ENCODE measurements around the gene USP9X. TPM values are rescaled to one million over a fixed set of nuclear protein-coding genes. Genes with fewer than 3 reads are reported as not detected.
A peak's percentile ranks its signal among the peaks of the same experiment; 100 is the strongest.
"Not testable (repeated sequence)": the region's sequence is repeated elsewhere in the genome, so short reads cannot be mapped to it uniquely, and the experiment has no call there.

Gene USP9X
- total RNA-seq, 6 experiments from 2014 or later = 54.1 to 73.0 (median 60.9) TPM

DNA sequence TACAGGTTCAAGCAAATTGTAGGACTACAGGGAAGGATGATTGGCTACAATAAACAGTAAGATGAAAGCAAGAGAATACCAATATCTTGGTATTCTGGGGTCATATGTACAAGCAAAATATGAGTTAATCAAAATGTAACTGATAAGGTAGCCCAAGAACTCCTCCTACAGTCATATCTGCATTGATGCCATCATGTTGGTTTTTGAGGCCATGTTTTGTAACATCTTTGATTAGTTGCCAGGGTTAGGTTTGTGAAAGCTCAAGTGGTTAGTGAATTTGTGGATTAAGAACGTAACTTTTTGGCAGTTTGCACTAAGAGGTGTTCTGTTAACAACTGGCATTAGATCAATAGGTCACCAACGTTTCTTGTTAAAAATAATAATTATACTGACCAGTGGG lies 59.6 kb downstream of the USP9X start:
- H3K9me3 Mint-ChIP-seq = no peaks in the 10 kb centered on the region
- H3K4me3 Mint-ChIP-seq = no peak overlapping the region
- H3K4me1 Mint-ChIP-seq (ENCODE audit: low read depth) = peaks cover 35% of the 10 kb centered on the region
- TF ChIP-seq, protein P1, sequence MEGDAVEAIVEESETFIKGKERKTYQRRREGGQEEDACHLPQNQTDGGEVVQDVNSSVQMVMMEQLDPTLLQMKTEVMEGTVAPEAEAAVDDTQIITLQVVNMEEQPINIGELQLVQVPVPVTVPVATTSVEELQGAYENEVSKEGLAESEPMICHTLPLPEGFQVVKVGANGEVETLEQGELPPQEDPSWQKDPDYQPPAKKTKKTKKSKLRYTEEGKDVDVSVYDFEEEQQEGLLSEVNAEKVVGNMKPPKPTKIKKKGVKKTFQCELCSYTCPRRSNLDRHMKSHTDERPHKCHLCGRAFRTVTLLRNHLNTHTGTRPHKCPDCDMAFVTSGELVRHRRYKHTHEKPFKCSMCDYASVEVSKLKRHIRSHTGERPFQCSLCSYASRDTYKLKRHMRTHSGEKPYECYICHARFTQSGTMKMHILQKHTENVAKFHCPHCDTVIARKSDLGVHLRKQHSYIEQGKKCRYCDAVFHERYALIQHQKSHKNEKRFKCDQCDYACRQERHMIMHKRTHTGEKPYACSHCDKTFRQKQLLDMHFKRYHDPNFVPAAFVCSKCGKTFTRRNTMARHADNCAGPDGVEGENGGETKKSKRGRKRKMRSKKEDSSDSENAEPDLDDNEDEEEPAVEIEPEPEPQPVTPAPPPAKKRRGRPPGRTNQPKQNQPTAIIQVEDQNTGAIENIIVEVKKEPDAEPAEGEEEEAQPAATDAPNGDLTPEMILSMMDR (IDR thresholded peaks at IDR 0.05) = no peak
- no peak for DNase-seq
- peaks cover 9% of the 10 kb centered on the region for H3K36me3 Mint-ChIP-seq (ENCODE audit: low read depth)
- no peak overlapping the region for H3K27ac Mint-ChIP-seq
- H3K27me3 Mint-ChIP-seq (ENCODE audit: insufficient read depth) = no peaks in the 10 kb centered on the region

DNA sequence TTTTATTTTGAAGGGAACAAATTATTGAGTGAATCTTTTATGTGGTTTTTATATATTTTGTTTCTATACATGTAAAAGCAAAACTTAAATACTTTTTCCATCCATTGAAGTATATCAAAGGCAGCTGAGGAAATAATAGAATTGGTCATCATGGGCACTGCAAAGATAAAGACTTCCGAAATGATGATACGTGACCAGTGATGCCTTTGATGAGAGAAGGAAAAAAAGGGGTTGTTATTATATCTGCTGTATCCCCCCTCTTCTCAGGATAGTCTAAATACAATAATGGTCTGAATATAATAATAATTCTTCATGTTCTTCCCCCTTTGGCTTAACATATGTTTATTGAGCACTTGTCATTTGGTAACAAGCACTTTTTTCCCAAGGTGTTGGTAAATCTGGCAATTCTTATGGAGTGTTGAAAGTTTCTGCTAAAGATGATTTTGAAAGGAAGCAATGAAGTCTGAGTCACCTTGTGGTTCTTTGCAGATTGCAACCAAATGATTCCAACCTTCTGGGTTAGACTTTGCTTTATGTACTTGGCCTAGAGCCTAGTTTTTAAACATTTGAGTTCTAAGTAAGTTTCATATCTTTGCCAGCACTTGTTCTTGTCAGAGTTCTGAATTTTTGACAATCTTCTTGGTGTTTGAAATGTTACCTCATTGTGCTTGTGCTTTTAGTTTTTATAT lies 60.8 kb downstream of the USP9X start:
- H3K27ac Mint-ChIP-seq = peak overlapping the region; percentile 5; the same call in 1 of the 2 replicates
- peak overlapping the region; percentile 20; the same call in 1 of the 2 replicates for H3K4me3 Mint-ChIP-seq

GRCh38 chrX:41148553-41148952 lies 63.3 kb downstream of the USP9X start:
- peak; percentile 33 for DNase-seq

More for the DNA sequence above, 60.8 kb downstream of the USP9X start:
- peak; percentile 69 for DNase-seq
- H3K4me1 Mint-ChIP-seq (ENCODE audit: low read depth) = peaks cover 35% of the 10 kb centered on the region
- TF ChIP-seq, protein P1 (IDR thresholded peaks at IDR 0.05) = no peak; the same call in 1 of the 2 replicates
- H3K27me3 Mint-ChIP-seq (ENCODE audit: insufficient read depth) = no peaks in the 10 kb centered on the region
- no peaks in the 10 kb centered on the region for H3K9me3 Mint-ChIP-seq
- H3K36me3 Mint-ChIP-seq (ENCODE audit: low read depth) = peaks cover 9% of the 10 kb centered on the region

DNA sequence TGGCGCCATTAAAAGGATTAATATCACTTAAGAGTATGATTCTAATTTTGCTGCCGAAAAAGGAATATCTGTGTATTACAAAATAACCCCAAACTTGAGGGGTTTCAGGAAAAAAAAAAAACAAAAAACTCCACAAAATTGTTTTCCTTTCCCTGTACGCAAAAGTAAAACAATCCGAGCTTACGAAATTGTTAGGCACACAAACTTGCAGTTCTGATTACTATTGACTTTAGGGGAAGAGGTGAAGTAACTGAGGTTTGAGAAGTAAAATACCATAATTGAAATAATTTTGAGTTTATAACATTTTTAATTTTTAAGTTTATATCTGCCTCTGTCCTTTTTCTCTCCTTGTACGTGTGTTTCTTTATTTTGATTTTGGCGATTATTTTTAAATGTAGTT lies 64.8 kb downstream of the USP9X start:
- Mint-ChIP-seq H3K27me3 (ENCODE audit: insufficient read depth) (no peaks in the 10 kb centered on the region), H3K4me3 (no peak overlapping the region), H3K9me3 (no peaks in the 10 kb centered on the region), H3K27ac (no peak overlapping the region), H3K4me1 (ENCODE audit: low read depth) (peaks cover 48% of the 10 kb centered on the region), H3K36me3 (ENCODE audit: low read depth) (peaks cover 15% of the 10 kb centered on the region)
- DNase-seq = no peak
- TF ChIP-seq, protein P1 (IDR thresholded peaks at IDR 0.05) = no peak

More at GRCh38 chrX:41148553-41148952, 63.3 kb downstream of the USP9X start:
- TF ChIP-seq, protein P1 (IDR thresholded peaks at IDR 0.05) = no peak
- H3K9me3 Mint-ChIP-seq = no peaks in the 10 kb centered on the region
- H3K4me3 Mint-ChIP-seq = peak overlapping the region; percentile 40
- H3K36me3 Mint-ChIP-seq (ENCODE audit: low read depth) = peaks cover 9% of the 10 kb centered on the region
- peaks cover 42% of the 10 kb centered on the region for H3K4me1 Mint-ChIP-seq (ENCODE audit: low read depth)
- H3K27me3 Mint-ChIP-seq (ENCODE audit: insufficient read depth) = no peaks in the 10 kb centered on the region
- H3K27ac Mint-ChIP-seq = peak overlapping the region; percentile 68

GRCh38 chrX:41151726-41152125 lies 66.5 kb downstream of the USP9X start:
- Mint-ChIP-seq H3K4me1 (ENCODE audit: low read depth) (peaks cover 33% of the 10 kb centered on the region), H3K36me3 (ENCODE audit: low read depth) (peaks cover 15% of the 10 kb centered on the region)
- not testable (repeated sequence) for DNase-seq; H3K9me3 Mint-ChIP-seq; H3K27me3 Mint-ChIP-seq (ENCODE audit: insufficient read depth); H3K27ac Mint-ChIP-seq; H3K4me3 Mint-ChIP-seq

GRCh38 chrX:41152221-41152620 lies 67.0 kb downstream of the USP9X start:
- no peak for DNase-seq
- TF ChIP-seq, protein P1 (IDR thresholded peaks at IDR 0.05) = no peak
- H3K4me3 Mint-ChIP-seq = no peak overlapping the region
- H3K4me1 Mint-ChIP-seq (ENCODE audit: low read depth) = peaks cover 28% of the 10 kb centered on the region
- H3K27ac Mint-ChIP-seq = no peak overlapping the region
- H3K9me3 Mint-ChIP-seq = no peaks in the 10 kb centered on the region
- H3K36me3 Mint-ChIP-seq (ENCODE audit: low read depth) = peaks cover 15% of the 10 kb centered on the region
- no peaks in the 10 kb centered on the region for H3K27me3 Mint-ChIP-seq (ENCODE audit: insufficient read depth)
